Heart left ventricle (tissue), 16 donors: ENCODE results near the gene FMO4. TPM values are rescaled to one million over a fixed set of nuclear protein-coding genes. Genes with fewer than 3 reads are reported as not detected.

Experiments used
- ATAC-seq, 4 donors: fragments of 200-7000 bp; cut with Tn5 transposase; one replicate each; pipeline ENCODE4 v1.9.1; 2020 to 2022; ENCODE audit warnings: moderate library complexity in 4 of 4, mild to moderate bottlenecking in 3 of 4, moderate number of reproducible peaks in 1 of 4
- DNase-seq, 5 donors: peaks; one replicate each; pipeline ENCODE4 v3.0.0-alpha.2; 2020
- H3K27ac ChIP-seq, 12 donors: fragments of 200-600 bp; sonication (generic) in 4 of 12; one replicate each; pipeline versions ENCODE4 v1.5.0 to v1.8.0; 2016 to 2022; ENCODE audit warnings: mild to moderate bottlenecking in 2 of 12
- H3K27me3 ChIP-seq, 9 donors: fragments of 200-600 bp; sonication (generic) in 2 of 9; one replicate each; pipeline versions ENCODE4 v1.5.1 to v1.8.0; 2016 to 2022; ENCODE audit warnings: mild to moderate bottlenecking in 3 of 9
- H3K36me3 ChIP-seq, 9 donors: fragments of 200-600 bp; sonication (generic) in 2 of 9; one replicate each; pipeline versions ENCODE4 v1.5.0 to v1.8.0; 2018 to 2022; ENCODE audit warnings: mild to moderate bottlenecking in 2 of 9
- H3K4me1 ChIP-seq, 12 donors: fragments of 200-600 bp; sonication (generic) in 4 of 12; one replicate each; pipeline versions ENCODE4 v1.5.0 to v1.8.0; 2016 to 2022; ENCODE audit warnings: mild to moderate bottlenecking in 3 of 12
- H3K4me3 ChIP-seq, 12 donors: fragments of 200-600 bp; sonication (generic) in 4 of 12; one replicate each; pipeline versions ENCODE4 v1.5.0 to v1.8.0; 2017 to 2022; ENCODE audit warnings: mild to moderate bottlenecking in 9 of 12, moderate library complexity in 4 of 12
- H3K9me3 ChIP-seq, 12 donors: fragments of 200-600 bp; sonication (generic) in 4 of 12; one replicate each; pipeline versions ENCODE4 v1.5.0 to v1.8.0; 2016 to 2022; ENCODE audit warnings: mild to moderate bottlenecking in 1 of 12
- POLR2A ChIP-seq, 2 donors: fragments of 450-650 bp; IDR thresholded peaks; one replicate each; pipeline ENCODE4 v1.6.1; 2017; ENCODE audit warnings: antibody characterized with exemption in 2 of 2, mild to moderate bottlenecking in 2 of 2, moderate library complexity in 2 of 2
- WGBS, 4 donors: extraction: QIAGEN DNeasy Blood & Tissue Kit in 2 of 4; methylation state at CpG; one replicate each; pipeline versions ENCODE4 v1.1.5 to v1.1.7; 2013 to 2018; 5-methylcytosine and 5-hydroxymethylcytosine counted together
- intact Hi-C, 10 donors: fragments of 100-400 bp; cut with DNase I; formaldehyde crosslinking; loops; one replicate each; pipeline versions ENCODE4 v1.11.1 to v1.14.2; 2022
- polyA plus RNA-seq, 2 donors: library from polyadenylated mRNA; stranded (reverse); fragments of 200-250 nt; gene quantifications; one replicate each; pipeline ENCODE4 v1.2.3, GENCODE V29; 2013
- total RNA-seq, 9 donors: library from RNA; depleted of rRNA in 2 of 9; stranded (reverse); fragments of >200 nt in 2 of 9; fragmentation: NEBNext Ultra II Directional in 3 of 9; extraction: Animal tissue kit (Norgen Biotek cat#: 25700) in 3 of 9; gene quantifications; one replicate each; pipeline versions ENCODE4 v1.1.0 to v1.2.4, GENCODE V29; 2016 to 2023
- TF ChIP-seq, protein P1 (sequence below), 12 donors: fragments of 200-600 bp; sonication (generic) in 4 of 12; IDR thresholded peaks; one replicate each; pipeline versions ENCODE4 v1.5.0 to v1.8.0; 2018 to 2022; ENCODE audit warnings: antibody characterized with exemption in 12 of 12, mild to moderate bottlenecking in 5 of 12
- donor health status: ischemic (EF 13 %, LVEDD 7.1; RV severe dilation, severe dysfunction).
- donor health status: healthy with polysubstance abuse.
- donor health status: DM: no; HTN: yes; CAD: no.
- donor health status: DM: no; HTN: no; CAD: no.
- donor health status: ischemic (EF 25% LVEDD 6.9; RV normal size, moderate dysfunction).
- donor health status: ischemic (EF 25% LVEDD 5.7; RV mildly dilated, moderate dysfunction).
- donor health status: healthy.
- donor health status: DM: yes; HTN: yes; CAD: no.
- donor health status: ischemic (EF 35%, LVEDD 5.7; RV mildly dilated, moderate dysfunction).
- donor health status: nonischemic (EF 11% LVEDD 7.7; RV severe dilation, severe dysfunction).
- donor health status: DM: yes; HTN: yes; CAD: no.
- donor health status: PGD.
- donor health status: ischemic (EF 29% LVEDD 5.4; RV normal size, mild dysfunction).
- donor health status: nonischemic (EF 23%, LVEDD 6.1; RV moderate dilation, normal function).

The FMO4 gene
- total and polyA plus RNA-seq, 11 donors: 1.9 to 10.1 (median 4.9) TPM

- ATAC-seq: no peak
- WGBS, 4 donors: 77 to 79% (median 77%) methylated on average over 5 of the region's 5 CpGs
These were observed 29.9 kb downstream of the FMO4 start for GRCh38 chr1:171343727-171344472.

GRCh38 chr1:171344473-171344820 is 30.5 kb downstream of the FMO4 start:
- WGBS, 4 donors: 55 to 71% (median 70%) methylated on average over 6 of the region's 6 CpGs
- H3K9me3 ChIP-seq: peaks cover 0 to 12% (median 0%) of the 10 kb centered on the region in 12 donors
- H3K27ac ChIP-seq: no peak overlapping the region
- no peak for ATAC-seq
- no peak for DNase-seq
- peaks cover 0 to 3% (median 0%) of the 10 kb centered on the region in 9 donors for H3K36me3 ChIP-seq
- no peak overlapping the region for H3K4me3 ChIP-seq
- no peak for TF ChIP-seq POLR2A (IDR thresholded peaks at IDR 0.05)
- TF ChIP-seq, protein P1, sequence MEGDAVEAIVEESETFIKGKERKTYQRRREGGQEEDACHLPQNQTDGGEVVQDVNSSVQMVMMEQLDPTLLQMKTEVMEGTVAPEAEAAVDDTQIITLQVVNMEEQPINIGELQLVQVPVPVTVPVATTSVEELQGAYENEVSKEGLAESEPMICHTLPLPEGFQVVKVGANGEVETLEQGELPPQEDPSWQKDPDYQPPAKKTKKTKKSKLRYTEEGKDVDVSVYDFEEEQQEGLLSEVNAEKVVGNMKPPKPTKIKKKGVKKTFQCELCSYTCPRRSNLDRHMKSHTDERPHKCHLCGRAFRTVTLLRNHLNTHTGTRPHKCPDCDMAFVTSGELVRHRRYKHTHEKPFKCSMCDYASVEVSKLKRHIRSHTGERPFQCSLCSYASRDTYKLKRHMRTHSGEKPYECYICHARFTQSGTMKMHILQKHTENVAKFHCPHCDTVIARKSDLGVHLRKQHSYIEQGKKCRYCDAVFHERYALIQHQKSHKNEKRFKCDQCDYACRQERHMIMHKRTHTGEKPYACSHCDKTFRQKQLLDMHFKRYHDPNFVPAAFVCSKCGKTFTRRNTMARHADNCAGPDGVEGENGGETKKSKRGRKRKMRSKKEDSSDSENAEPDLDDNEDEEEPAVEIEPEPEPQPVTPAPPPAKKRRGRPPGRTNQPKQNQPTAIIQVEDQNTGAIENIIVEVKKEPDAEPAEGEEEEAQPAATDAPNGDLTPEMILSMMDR (IDR thresholded peaks at IDR 0.05): no peak
- no peaks in the 10 kb centered on the region for H3K27me3 ChIP-seq
- no peaks in the 10 kb centered on the region for H3K4me1 ChIP-seq
- intact Hi-C loops: no loop called here

More at GRCh38 chr1:171343727-171344472, 29.9 kb downstream of the FMO4 start:
- Histone ChIP-seq H3K27ac (no peak overlapping the region), H3K36me3 (peaks cover 0 to 3% (median 0%) of the 10 kb centered on the region in 9 donors), H3K4me3 (no peak overlapping the region), H3K27me3 (no peaks in the 10 kb centered on the region), H3K9me3 (peaks cover 0 to 12% (median 0%) of the 10 kb centered on the region in 12 donors), H3K4me1 (no peaks in the 10 kb centered on the region)
- DNase-seq: no peak
- intact Hi-C loops: no loop called here
- TF ChIP-seq, protein P1 (IDR thresholded peaks at IDR 0.05): no peak
- TF ChIP-seq POLR2A (IDR thresholded peaks at IDR 0.05): no peak

DNA sequence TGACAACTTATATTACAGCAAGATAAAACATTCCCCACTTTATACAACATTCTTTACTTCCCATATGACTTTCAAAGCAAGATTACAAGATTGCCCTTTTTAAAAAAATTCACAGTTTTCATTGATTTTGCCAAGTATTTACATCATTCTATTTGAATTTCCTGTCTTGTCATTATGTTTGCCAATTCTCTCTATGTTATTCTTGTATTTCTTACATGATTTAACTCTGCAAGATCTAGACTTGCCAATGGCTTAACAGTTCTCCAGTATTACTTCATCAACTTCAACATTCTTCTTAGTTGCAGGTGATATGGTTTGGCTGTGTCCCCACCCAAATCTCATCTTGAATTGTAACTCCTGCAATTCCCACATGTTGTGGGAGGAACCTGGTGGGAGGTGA is 31.6 kb downstream of the FMO4 start:
- H3K36me3 ChIP-seq: peaks cover 0 to 3% (median 0%) of the 10 kb centered on the region in 9 donors
- no peak for TF ChIP-seq POLR2A (IDR thresholded peaks at IDR 0.05)
- TF ChIP-seq, protein P1 (IDR thresholded peaks at IDR 0.05): no peak
- ATAC-seq (no peak), DNase-seq (no peak)
- H3K4me1 ChIP-seq: no peaks in the 10 kb centered on the region
- no peak overlapping the region for H3K27ac ChIP-seq
- peaks cover 0 to 12% (median 0%) of the 10 kb centered on the region in 12 donors for H3K9me3 ChIP-seq
- no peak overlapping the region for H3K4me3 ChIP-seq
- intact Hi-C loops: no loop called here
- H3K27me3 ChIP-seq: no peaks in the 10 kb centered on the region

- ATAC-seq: no peak
- intact Hi-C loops: no loop called here
- H3K9me3 ChIP-seq: peaks cover 0 to 12% (median 0%) of the 10 kb centered on the region in 12 donors
- 88 to 94% (median 90%) methylated on average over 1 of the region's 1 CpG for WGBS, 4 donors
- no peak for TF ChIP-seq POLR2A (IDR thresholded peaks at IDR 0.05)
- TF ChIP-seq, protein P1 (IDR thresholded peaks at IDR 0.05): no peak
- no peak for DNase-seq
- no peak overlapping the region for H3K27ac ChIP-seq
- H3K4me3 ChIP-seq: no peak overlapping the region
- no peaks in the 10 kb centered on the region for H3K4me1 ChIP-seq
- H3K36me3 ChIP-seq: no peaks in the 10 kb centered on the region
- H3K27me3 ChIP-seq: no peaks in the 10 kb centered on the region
These were observed 32.9 kb downstream of the FMO4 start for GRCh38 chr1:171346881-171347280.
